Epithelial cell of esophagus (primary cell): ENCODE data around the gene CEP250.
"Not testable (repeated sequence)": the region's sequence is repeated elsewhere in the genome, so short reads cannot be mapped to it uniquely, and the experiment has no call there.

Experiments used
- DNase-seq: peaks from one replicate; pipeline ENCODE4 v3.0.0; 2010; ENCODE audit warnings: low read depth
- H3K4me3 ChIP-seq: 2 replicates; pipeline ENCODE4 v1.5.1; 2011; ENCODE audit warnings: mild to moderate bottlenecking, low read length, control low read depth
- CTCF ChIP-seq: IDR thresholded peaks from 2 replicates; pipeline ENCODE4 v1.5.1; 2011; ENCODE audit warnings: low read depth, mild to moderate bottlenecking, low read length, control low read depth, inconsistent platforms; ENCODE audit not compliant: insufficient read depth; ENCODE audit errors: missing control alignments

The CEP250 gene

GRCh38 chr20:35552914-35553313 lies 97.5 kb downstream of the CEP250 start:
- DNase-seq = no peak
- no peak for TF ChIP-seq CTCF
- no peak overlapping the region for H3K4me3 ChIP-seq

DNA sequence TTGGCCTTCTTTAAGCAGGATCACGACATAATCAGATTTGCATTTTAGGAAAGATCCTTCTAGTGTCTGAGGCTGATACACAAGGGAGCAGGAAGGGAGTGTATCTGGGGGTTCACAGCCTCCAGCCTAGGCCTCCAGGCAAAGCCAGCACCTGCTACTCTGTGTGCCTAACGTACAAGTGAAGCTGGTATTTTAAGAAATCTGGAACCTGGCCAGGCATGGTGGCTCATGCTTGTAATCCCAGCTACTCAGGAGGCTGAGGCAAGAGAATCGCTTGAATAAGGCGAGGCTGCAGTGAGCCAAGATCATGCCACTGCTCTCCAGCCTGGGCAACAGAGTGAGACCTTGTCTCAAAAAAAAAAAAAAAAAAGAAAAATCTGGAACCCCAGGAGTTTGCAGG lies 100.1 kb downstream of the CEP250 start:
- H3K4me3 ChIP-seq = not testable (repeated sequence)
- DNase-seq = peak; percentile 37

- no peak overlapping the region for H3K4me3 ChIP-seq
- DNase-seq = no peak
- TF ChIP-seq CTCF = no peak
Observed at GRCh38 chr20:35555951-35556645, 100.7 kb downstream of the CEP250 start.

DNA sequence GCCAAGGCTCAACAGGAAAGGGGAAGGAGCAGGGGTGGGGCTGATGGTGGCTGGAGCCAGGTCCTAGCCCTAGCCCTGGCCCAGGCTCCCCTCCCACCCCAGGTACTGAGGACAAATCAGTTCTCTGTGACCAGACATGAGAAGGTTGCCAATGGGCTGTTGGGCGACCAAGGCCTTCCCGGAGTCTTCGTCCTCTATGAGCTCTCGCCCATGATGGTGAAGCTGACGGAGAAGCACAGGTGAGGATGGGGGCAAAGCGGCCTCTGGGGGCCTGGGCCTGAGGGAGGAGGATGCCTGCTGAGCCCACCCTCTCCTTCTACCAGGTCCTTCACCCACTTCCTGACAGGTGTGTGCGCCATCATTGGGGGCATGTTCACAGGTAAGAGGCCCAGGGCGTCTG lies 101.5 kb downstream of the CEP250 start:
- DNase-seq = no peak
- no peak overlapping the region for H3K4me3 ChIP-seq
- no peak for TF ChIP-seq CTCF

DNA sequence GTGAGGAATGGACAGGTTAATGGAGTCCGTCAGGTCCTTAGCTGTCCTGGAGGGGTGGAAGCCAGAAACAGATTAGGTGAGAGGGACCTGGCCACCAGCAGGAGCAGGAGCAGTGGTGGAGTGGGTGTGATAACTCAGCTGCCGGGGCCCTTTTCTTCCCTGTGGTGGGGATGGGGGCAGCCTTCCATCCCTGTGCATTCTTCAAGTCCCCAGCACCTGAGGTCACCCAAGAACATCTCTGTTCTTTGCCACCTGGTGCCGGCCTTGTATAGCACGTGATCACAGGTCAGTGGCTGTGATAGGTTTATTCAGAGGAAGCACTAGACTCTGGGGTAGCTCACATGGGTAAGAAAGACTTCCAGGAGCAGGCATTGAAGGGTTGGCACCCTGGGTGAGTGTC lies 103.1 kb downstream of the CEP250 start:
- H3K4me3 ChIP-seq = no peak overlapping the region
- no peak for DNase-seq
- TF ChIP-seq CTCF = no peak

- DNase-seq = no peak
- no peak overlapping the region for H3K4me3 ChIP-seq
- TF ChIP-seq CTCF = no peak
Observed at GRCh38 chr20:35559042-35559693, 103.8 kb downstream of the CEP250 start.

DNA sequence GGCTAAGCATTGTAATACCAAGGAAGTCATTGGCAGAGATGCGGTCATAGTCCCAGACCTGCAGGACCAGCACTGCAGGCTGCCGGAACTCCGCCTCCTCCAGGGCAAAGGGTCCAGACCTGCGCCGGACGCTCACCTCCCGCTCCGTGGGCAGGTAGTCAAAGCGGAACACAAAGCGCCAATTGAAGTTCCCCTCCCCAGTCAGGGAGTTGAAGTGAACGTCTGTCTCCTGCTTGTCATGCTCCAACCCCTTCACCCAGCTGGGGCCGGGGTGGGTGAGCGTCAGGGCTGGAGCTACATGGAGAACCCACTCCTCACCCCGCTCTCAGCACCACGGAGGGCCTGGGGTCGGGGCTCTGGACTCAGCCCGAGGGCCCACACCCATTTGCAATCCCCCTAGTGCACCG lies 104.7 kb downstream of the CEP250 start:
- TF ChIP-seq CTCF = no peak
- peak; percentile 6 for DNase-seq
- H3K4me3 ChIP-seq = no peak overlapping the region
